PC-9 (cell line): ENCODE data around the gene GOLGA6A.

Source experiments
- EZH2 ChIP-seq: fragments of 200-600 bp; sonication (generic); IDR thresholded peaks from 2 replicates; pipeline ENCODE4 v1.8.0; 2017; ENCODE audit warnings: antibody characterized with exemption, low read depth
- TF ChIP-seq, protein P1 (sequence below): fragments of 200-600 bp; sonication (generic); conservative IDR thresholded peaks from 2 replicates; pipeline ENCODE4 v1.6.1; 2017; ENCODE audit warnings: mixed run types, antibody characterized with exemption, mild to moderate bottlenecking, moderate library complexity

DNA sequence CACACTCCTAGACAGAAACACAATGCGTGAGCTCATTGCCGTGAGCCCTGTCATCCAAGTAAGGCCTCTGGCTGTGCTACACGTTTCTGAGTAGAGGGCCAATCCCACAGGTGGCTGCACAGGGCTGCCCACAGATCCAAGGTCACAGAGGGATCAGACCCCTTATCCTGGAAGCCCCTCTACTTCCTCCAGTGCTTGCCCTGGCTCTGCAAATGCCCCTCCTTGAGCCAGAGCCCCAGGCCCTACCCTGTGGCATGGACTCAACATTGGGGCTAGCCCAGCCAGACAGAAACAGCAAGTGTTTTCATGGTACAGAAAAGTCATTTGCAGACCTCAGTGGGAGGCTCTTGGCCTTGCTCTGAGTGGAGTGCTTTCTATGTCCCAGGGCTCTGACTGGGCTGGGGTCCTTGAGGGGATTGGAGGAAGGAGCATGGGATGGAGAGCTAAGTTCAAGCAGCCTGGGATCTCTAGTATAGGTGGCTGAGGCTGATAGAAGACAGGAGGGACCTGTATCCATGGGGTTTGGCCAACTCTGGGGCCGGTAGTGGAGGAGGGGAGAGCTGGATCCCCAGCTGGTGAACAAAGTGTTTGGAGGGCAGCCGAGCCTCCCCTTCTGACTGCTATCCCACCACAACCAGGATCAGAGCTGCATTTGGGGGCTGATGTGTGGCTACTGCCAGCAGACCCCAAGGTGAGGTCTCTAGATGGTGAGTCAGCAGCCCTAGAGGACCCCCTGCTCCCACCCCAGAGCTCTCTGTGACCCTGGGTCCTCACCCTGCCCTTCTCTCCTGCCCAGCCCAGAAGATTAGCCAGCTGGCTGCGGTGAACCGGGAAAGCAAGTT is 38.7 kb downstream of the GOLGA6A start:
- TF ChIP-seq, protein P1, sequence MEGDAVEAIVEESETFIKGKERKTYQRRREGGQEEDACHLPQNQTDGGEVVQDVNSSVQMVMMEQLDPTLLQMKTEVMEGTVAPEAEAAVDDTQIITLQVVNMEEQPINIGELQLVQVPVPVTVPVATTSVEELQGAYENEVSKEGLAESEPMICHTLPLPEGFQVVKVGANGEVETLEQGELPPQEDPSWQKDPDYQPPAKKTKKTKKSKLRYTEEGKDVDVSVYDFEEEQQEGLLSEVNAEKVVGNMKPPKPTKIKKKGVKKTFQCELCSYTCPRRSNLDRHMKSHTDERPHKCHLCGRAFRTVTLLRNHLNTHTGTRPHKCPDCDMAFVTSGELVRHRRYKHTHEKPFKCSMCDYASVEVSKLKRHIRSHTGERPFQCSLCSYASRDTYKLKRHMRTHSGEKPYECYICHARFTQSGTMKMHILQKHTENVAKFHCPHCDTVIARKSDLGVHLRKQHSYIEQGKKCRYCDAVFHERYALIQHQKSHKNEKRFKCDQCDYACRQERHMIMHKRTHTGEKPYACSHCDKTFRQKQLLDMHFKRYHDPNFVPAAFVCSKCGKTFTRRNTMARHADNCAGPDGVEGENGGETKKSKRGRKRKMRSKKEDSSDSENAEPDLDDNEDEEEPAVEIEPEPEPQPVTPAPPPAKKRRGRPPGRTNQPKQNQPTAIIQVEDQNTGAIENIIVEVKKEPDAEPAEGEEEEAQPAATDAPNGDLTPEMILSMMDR, result no peak
- TF ChIP-seq EZH2, result no peak
